HG02981 (cell line): Measurements from ENCODE around the gene CEP83.

Experiments
- ATAC-seq: cut with Tn5 transposase; IDR thresholded peaks from one replicate; pipeline ENCODE4 v1.9.1; 2021; ENCODE audit warnings: mild to moderate bottlenecking, moderate library complexity; ENCODE audit not compliant: unreplicated experiment

Gene CEP83

GRCh38 chr12:94273272-94273671 lies 186.4 kb downstream of the CEP83 start:
- no peak for ATAC-seq

- no peak for ATAC-seq
Measured at GRCh38 chr12:94272280-94272679, 187.4 kb downstream of the CEP83 start.

- ATAC-seq = peak; percentile 37
Measured at GRCh38 chr12:94271351-94271750, 188.3 kb downstream of the CEP83 start.

GRCh38 chr12:94269316-94269999 lies 190.2 kb downstream of the CEP83 start:
- ATAC-seq = peak; percentile 58

- ATAC-seq = no peak
Measured at GRCh38 chr12:94267921-94268471, 191.7 kb downstream of the CEP83 start.

- ATAC-seq = no peak
Measured at GRCh38 chr12:94267537-94267872, 192.2 kb downstream of the CEP83 start.

- ATAC-seq = no peak
Measured at GRCh38 chr12:94266796-94267536, 192.7 kb downstream of the CEP83 start.

- no peak for ATAC-seq
Measured at GRCh38 chr12:94265966-94266745, 193.5 kb downstream of the CEP83 start.

GRCh38 chr12:94265539-94265938 lies 194.1 kb downstream of the CEP83 start:
- no peak for ATAC-seq

GRCh38 chr12:94264736-94265485 lies 194.8 kb downstream of the CEP83 start:
- no peak for ATAC-seq

- ATAC-seq = no peak
Measured at GRCh38 chr12:94263905-94264561, 195.6 kb downstream of the CEP83 start.

GRCh38 chr12:94263011-94263811 lies 196.5 kb downstream of the CEP83 start:
- ATAC-seq = peak; percentile 43

- ATAC-seq = peak; percentile 64
Measured at GRCh38 chr12:94262228-94263010, 197.2 kb downstream of the CEP83 start.

GRCh38 chr12:94261786-94262185 lies 197.9 kb downstream of the CEP83 start:
- no peak for ATAC-seq

GRCh38 chr12:94261119-94261518 lies 198.5 kb downstream of the CEP83 start:
- ATAC-seq = no peak

GRCh38 chr12:94260717-94261116 lies 198.9 kb downstream of the CEP83 start:
- ATAC-seq = no peak

GRCh38 chr12:94260017-94260416 lies 199.7 kb downstream of the CEP83 start:
- no peak for ATAC-seq

- ATAC-seq = no peak
Measured at GRCh38 chr12:94258593-94258992, 201.1 kb downstream of the CEP83 start.
